ENCODE data around the gene TMEM154.

The TMEM154 gene

GRCh38 chr4:152626790-152627189, 53.0 kb downstream of the TMEM154 start:
- DNase-seq (ENCODE audit: low spot score): no peak

GRCh38 chr4:152620915-152621314, 58.9 kb downstream of the TMEM154 start:
- DNase-seq (ENCODE audit: low spot score): no peak

GRCh38 chr4:152620218-152620617, 59.6 kb downstream of the TMEM154 start:
- DNase-seq (ENCODE audit: low spot score): no peak

- no peak for DNase-seq (ENCODE audit: low spot score)
Observed at GRCh38 chr4:152619556-152619955, 60.2 kb downstream of the TMEM154 start.

- DNase-seq (ENCODE audit: low spot score): no peak
Observed at GRCh38 chr4:152618971-152619370, 60.8 kb downstream of the TMEM154 start.

- no peak for DNase-seq (ENCODE audit: low spot score)
Observed at GRCh38 chr4:152616804-152617203, 63.0 kb downstream of the TMEM154 start.

- no peak for DNase-seq (ENCODE audit: low spot score)
Observed at GRCh38 chr4:152613841-152614721, 65.7 kb downstream of the TMEM154 start.

- no peak for DNase-seq (ENCODE audit: low spot score)
Observed at GRCh38 chr4:152613351-152613750, 66.4 kb downstream of the TMEM154 start.

GRCh38 chr4:152610131-152610530, 69.7 kb downstream of the TMEM154 start:
- DNase-seq (ENCODE audit: low spot score): no peak

- no peak for DNase-seq (ENCODE audit: low spot score)
Observed at GRCh38 chr4:152609481-152609880, 70.3 kb downstream of the TMEM154 start.

- DNase-seq (ENCODE audit: low spot score): peak; percentile 50
Observed at GRCh38 chr4:152607178-152607577, 72.6 kb downstream of the TMEM154 start.

GRCh38 chr4:152606753-152607152, 73.0 kb downstream of the TMEM154 start:
- DNase-seq (ENCODE audit: low spot score): no peak

GRCh38 chr4:152605641-152606335, 74.0 kb downstream of the TMEM154 start:
- DNase-seq (ENCODE audit: low spot score): no peak

- no peak for DNase-seq (ENCODE audit: low spot score)
Observed at GRCh38 chr4:152605031-152605430, 74.8 kb downstream of the TMEM154 start.

- no peak for DNase-seq (ENCODE audit: low spot score)
Observed at GRCh38 chr4:152601156-152601555, 78.6 kb downstream of the TMEM154 start.

GRCh38 chr4:152599636-152600035, 80.2 kb downstream of the TMEM154 start:
- DNase-seq (ENCODE audit: low spot score): no peak

GRCh38 chr4:152599095-152599494, 80.7 kb downstream of the TMEM154 start:
- DNase-seq (ENCODE audit: low spot score): no peak

GRCh38 chr4:152598454-152598853, 81.3 kb downstream of the TMEM154 start:
- no peak for DNase-seq (ENCODE audit: low spot score)

- DNase-seq (ENCODE audit: low spot score): no peak
Observed at GRCh38 chr4:152594978-152595925, 84.5 kb downstream of the TMEM154 start.

- no peak for DNase-seq (ENCODE audit: low spot score)
Observed at GRCh38 chr4:152594057-152594456, 85.7 kb downstream of the TMEM154 start.

- no peak for DNase-seq (ENCODE audit: low spot score)
Observed at GRCh38 chr4:152591876-152592275, 87.9 kb downstream of the TMEM154 start.

- peak; percentile 71 for DNase-seq (ENCODE audit: low spot score)
Observed at GRCh38 chr4:152591396-152591795, 88.4 kb downstream of the TMEM154 start.
